ENCODE data around the gene LZTR1.

DNA sequence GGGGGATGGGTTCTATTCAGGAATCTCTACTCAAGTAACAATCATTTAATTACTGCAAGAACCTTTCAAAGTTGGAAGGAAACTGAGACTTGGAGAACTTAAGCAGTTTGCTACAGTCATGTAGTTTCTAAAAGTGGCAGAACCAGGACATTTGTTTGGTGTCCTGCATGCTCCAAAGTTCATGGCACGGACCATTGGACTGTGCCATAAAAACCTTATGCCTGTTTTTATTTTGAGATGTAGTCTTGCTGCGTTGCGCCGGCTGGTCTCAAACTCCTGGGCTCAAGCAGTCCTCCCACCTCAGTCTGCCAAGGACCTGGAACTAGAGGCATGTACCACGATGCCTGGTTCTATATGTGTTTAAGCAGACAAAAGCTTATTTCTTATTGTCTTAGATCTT lies 33.6 kb upstream of the LZTR1 start:
- TF ChIP-seq, protein P1, sequence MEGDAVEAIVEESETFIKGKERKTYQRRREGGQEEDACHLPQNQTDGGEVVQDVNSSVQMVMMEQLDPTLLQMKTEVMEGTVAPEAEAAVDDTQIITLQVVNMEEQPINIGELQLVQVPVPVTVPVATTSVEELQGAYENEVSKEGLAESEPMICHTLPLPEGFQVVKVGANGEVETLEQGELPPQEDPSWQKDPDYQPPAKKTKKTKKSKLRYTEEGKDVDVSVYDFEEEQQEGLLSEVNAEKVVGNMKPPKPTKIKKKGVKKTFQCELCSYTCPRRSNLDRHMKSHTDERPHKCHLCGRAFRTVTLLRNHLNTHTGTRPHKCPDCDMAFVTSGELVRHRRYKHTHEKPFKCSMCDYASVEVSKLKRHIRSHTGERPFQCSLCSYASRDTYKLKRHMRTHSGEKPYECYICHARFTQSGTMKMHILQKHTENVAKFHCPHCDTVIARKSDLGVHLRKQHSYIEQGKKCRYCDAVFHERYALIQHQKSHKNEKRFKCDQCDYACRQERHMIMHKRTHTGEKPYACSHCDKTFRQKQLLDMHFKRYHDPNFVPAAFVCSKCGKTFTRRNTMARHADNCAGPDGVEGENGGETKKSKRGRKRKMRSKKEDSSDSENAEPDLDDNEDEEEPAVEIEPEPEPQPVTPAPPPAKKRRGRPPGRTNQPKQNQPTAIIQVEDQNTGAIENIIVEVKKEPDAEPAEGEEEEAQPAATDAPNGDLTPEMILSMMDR (IDR thresholded peaks at IDR 0.05), result no peak
- TF ChIP-seq POLR2AphosphoS5 (IDR thresholded peaks at IDR 0.05), result no peak
- no peak for TF ChIP-seq POLR2A (IDR thresholded peaks at IDR 0.05; ENCODE audit: low read depth)
